PC-3 (cell line): ENCODE results near the gene SRGAP3. TPM values are rescaled to one million over a fixed set of nuclear protein-coding genes. Genes with fewer than 3 reads are reported as not detected.

ENCODE experiments used
- ATAC-seq: fragments of 200-7000 bp; cut with Tn5 transposase; 2 replicates; pipeline ENCODE4 v1.9.1; 2020; ENCODE audit warnings: mild to moderate bottlenecking, moderate library complexity
- BruUV-seq: library from RNA; stranded (reverse); fragments of 400-500 nt; replicated peaks from 2 replicates; lab custom pipeline; 2021; lab: Mats Ljungman, UMichigan
- CTCF ChIA-PET: fragments of 300-600 bp; sonication (Branson Sonifier 250); formaldehyde crosslinking; loops from one replicate; lab custom pipeline; 2022; ENCODE audit warnings: antibody characterized with exemption; lab: Charles Lee
- POLR2A ChIA-PET: fragments of 300-600 bp; sonication (Branson Sonifier 250); formaldehyde crosslinking; loops from one replicate; lab custom pipeline; 2022; ENCODE audit warnings: antibody characterized with exemption; ENCODE audit not compliant: unreplicated experiment; lab: Charles Lee
- DNase-seq: peaks from one replicate; pipeline ENCODE4 v3.0.0-alpha.2; 2015
- H2AFZ ChIP-seq: fragments of 300-600 bp; sonication (generic); 2 replicates; pipeline ENCODE4 v1.6.0; 2016; ENCODE audit warnings: antibody characterized with exemption, low read length
- H3F3A ChIP-seq: fragments of 300-600 bp; sonication (generic); one replicate; pipeline ENCODE4 v1.6.0; 2017; ENCODE audit warnings: antibody characterized with exemption, low read length, control low read depth, mild to moderate bottlenecking; ENCODE audit not compliant: unreplicated experiment
- H3K27ac ChIP-seq: fragments of 300-600 bp; sonication (generic); 2 replicates; pipeline ENCODE4 v1.5.1; 2016; ENCODE audit warnings: mild to moderate bottlenecking, low read length
- H3K27me3 ChIP-seq: fragments of 300-600 bp; sonication (generic); 2 replicates; pipeline ENCODE4 v1.6.1; 2016; ENCODE audit warnings: low read length, mixed read lengths
- H3K36me3 ChIP-seq: fragments of 300-600 bp; sonication (generic); 2 replicates; pipeline ENCODE4 v1.6.1; 2016; ENCODE audit warnings: low read depth, mixed run types, low read length, mixed read lengths
- H3K4me1 ChIP-seq: fragments of 300-600 bp; sonication (generic); 2 replicates; pipeline ENCODE4 v1.5.1; 2016; ENCODE audit warnings: low read length; ENCODE audit not compliant: insufficient read depth
- H3K4me2 ChIP-seq: fragments of 300-600 bp; sonication (generic); 2 replicates; pipeline ENCODE4 v1.6.0; 2016; ENCODE audit warnings: low read length
- H3K4me3 ChIP-seq: fragments of 300-600 bp; sonication (generic); 2 replicates; pipeline ENCODE4 v1.5.1; 2016; ENCODE audit warnings: mild to moderate bottlenecking, low read length, mixed read lengths
- H3K79me2 ChIP-seq: fragments of 300-600 bp; sonication (generic); 2 replicates; pipeline ENCODE4 v1.6.1; 2017; ENCODE audit warnings: low read length, mixed read lengths
- H3K9ac ChIP-seq: fragments of 300-600 bp; sonication (generic); 2 replicates; pipeline ENCODE4 v1.6.0; 2016; ENCODE audit warnings: mild to moderate bottlenecking, low read length
- H3K9me2 ChIP-seq: fragments of 300-600 bp; sonication (generic); replicated peaks from 2 replicates; pipeline ENCODE4 v1.6.1; 2016; ENCODE audit warnings: mixed run types, low read length, mixed read lengths
- H3K9me3 ChIP-seq: fragments of 300-600 bp; sonication (generic); 2 replicates; pipeline ENCODE4 v1.6.1; 2016; ENCODE audit warnings: low read length, mixed read lengths
- H4K20me1 ChIP-seq: fragments of 300-600 bp; sonication (generic); 2 replicates; pipeline ENCODE4 v1.6.1; 2016; ENCODE audit warnings: low read length, mixed read lengths
- EZH2 ChIP-seq: fragments of 300-600 bp; sonication (generic); IDR thresholded peaks from one replicate; pipeline ENCODE4 v1.6.1; 2017; ENCODE audit warnings: antibody characterized with exemption, mild to moderate bottlenecking, low read length; ENCODE audit not compliant: unreplicated experiment
- EZH2phosphoT487 ChIP-seq: fragments of 300-600 bp; sonication (generic); IDR thresholded peaks from 2 replicates; pipeline ENCODE4 v1.6.1; 2018; ENCODE audit warnings: mild to moderate bottlenecking, antibody characterized with exemption, low read length, borderline replicate concordance
- intact Hi-C: fragments of 100-400 bp; cut with micrococcal nuclease; formaldehyde crosslinking; loops from 2 replicates; pipeline ENCODE4 v1.9.0; 2023
- total RNA-seq: library from RNA; depleted of rRNA; stranded (reverse); fragments of >200 nt; gene quantifications from 2 replicates; pipeline ENCODE4 v1.2.3, GENCODE V29; 2014
- TF ChIP-seq, protein P1 (sequence below): fragments of 300-600 bp; sonication (generic); conservative IDR thresholded peaks from 2 replicates; pipeline ENCODE4 v1.5.1; 2017; ENCODE audit warnings: antibody characterized with exemption, low read depth, mild to moderate bottlenecking, low read length

The SRGAP3 gene
- total RNA-seq, 1 experiment from 2014 or later: 7.5 TPM

DNA sequence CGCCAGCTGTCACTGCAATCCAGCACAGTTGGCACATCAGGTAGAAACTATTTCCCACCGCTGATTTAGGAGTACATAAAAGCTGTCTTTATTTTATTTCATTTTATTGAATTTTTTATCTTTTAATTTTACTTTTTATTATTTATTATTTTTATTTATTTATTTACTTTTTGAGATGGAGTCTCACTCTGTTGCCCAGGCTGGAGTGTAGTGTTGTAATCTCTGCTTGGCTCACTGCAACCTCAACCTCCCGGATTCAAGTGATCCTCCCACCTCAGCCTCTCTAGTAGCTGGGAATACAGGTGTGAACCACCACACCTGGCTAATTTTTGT lies 31.0 kb downstream of the SRGAP3 start:
- Histone ChIP-seq H2AFZ (no peak overlapping the region), H3K4me3 (no peak overlapping the region), H3K4me1 (peaks cover 29% of the 10 kb centered on the region), H4K20me1 (no peaks in the 10 kb centered on the region), H3F3A (peaks cover 7% of the 10 kb centered on the region), H3K79me2 (no peaks in the 10 kb centered on the region), H3K27me3 (no peaks in the 10 kb centered on the region), H3K9me3 (no peaks in the 10 kb centered on the region), H3K36me3 (no peaks in the 10 kb centered on the region), H3K27ac (no peak overlapping the region), H3K9ac (no peak overlapping the region), H3K9me2 (no peaks in the 10 kb centered on the region), H3K4me2 (no peak overlapping the region)
- no peak for DNase-seq
- intact Hi-C loops: no loop called here
- ATAC-seq: no peak
- POLR2A ChIA-PET: no interaction called here
- BruUV-seq: no TSS peak
- CTCF ChIA-PET: no interaction called here
- TF ChIP-seq EZH2phosphoT487: no peak

GRCh38 chr3:9217784-9218513 lies 31.5 kb downstream of the SRGAP3 start:
- no peak overlapping the region for H3K4me2 ChIP-seq
- no peaks in the 10 kb centered on the region for H3K36me3 ChIP-seq
- DNase-seq (no peak), ATAC-seq (no peak)
- no peaks in the 10 kb centered on the region for H3K79me2 ChIP-seq
- H3K9me2 ChIP-seq: no peaks in the 10 kb centered on the region
- no TSS peak for BruUV-seq
- H2AFZ ChIP-seq: no peak overlapping the region
- peaks cover 30% of the 10 kb centered on the region for H3K4me1 ChIP-seq
- no peaks in the 10 kb centered on the region for H4K20me1 ChIP-seq
- no peaks in the 10 kb centered on the region for H3K27me3 ChIP-seq
- CTCF ChIA-PET: no interaction called here
- H3F3A ChIP-seq: peaks cover 7% of the 10 kb centered on the region
- H3K4me3 ChIP-seq: no peak overlapping the region
- TF ChIP-seq, protein P1, sequence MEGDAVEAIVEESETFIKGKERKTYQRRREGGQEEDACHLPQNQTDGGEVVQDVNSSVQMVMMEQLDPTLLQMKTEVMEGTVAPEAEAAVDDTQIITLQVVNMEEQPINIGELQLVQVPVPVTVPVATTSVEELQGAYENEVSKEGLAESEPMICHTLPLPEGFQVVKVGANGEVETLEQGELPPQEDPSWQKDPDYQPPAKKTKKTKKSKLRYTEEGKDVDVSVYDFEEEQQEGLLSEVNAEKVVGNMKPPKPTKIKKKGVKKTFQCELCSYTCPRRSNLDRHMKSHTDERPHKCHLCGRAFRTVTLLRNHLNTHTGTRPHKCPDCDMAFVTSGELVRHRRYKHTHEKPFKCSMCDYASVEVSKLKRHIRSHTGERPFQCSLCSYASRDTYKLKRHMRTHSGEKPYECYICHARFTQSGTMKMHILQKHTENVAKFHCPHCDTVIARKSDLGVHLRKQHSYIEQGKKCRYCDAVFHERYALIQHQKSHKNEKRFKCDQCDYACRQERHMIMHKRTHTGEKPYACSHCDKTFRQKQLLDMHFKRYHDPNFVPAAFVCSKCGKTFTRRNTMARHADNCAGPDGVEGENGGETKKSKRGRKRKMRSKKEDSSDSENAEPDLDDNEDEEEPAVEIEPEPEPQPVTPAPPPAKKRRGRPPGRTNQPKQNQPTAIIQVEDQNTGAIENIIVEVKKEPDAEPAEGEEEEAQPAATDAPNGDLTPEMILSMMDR: no peak
- no peak for TF ChIP-seq EZH2phosphoT487
- TF ChIP-seq EZH2: no peak
- H3K9ac ChIP-seq: no peak overlapping the region
- no peaks in the 10 kb centered on the region for H3K9me3 ChIP-seq
- no peak overlapping the region for H3K27ac ChIP-seq
- intact Hi-C loops: no loop called here
- POLR2A ChIA-PET: no interaction called here

DNA sequence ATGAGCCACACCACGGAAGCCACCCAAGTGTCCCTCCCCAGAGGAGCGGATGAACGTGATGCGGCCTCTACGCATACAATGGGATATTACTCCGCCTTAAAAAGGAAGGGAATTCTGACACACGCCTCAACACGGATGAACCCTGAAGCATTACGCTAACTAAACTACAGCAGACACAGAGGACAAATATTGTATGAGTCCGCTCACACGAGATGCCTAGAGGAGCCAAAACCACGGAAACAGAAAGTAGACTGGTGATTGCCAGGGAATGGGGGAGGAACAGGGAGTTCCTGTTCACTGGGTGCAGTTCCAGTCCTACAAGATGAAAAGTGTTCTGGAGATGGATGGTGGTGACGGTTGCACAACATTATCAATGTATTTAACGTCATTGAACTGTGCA lies 32.7 kb downstream of the SRGAP3 start:
- Histone ChIP-seq H4K20me1 (no peaks in the 10 kb centered on the region), H3F3A (peaks cover 7% of the 10 kb centered on the region), H3K4me2 (no peak overlapping the region), H2AFZ (no peak overlapping the region), H3K9ac (no peak overlapping the region), H3K9me2 (no peaks in the 10 kb centered on the region), H3K4me3 (no peak overlapping the region), H3K27me3 (no peaks in the 10 kb centered on the region), H3K27ac (no peak overlapping the region), H3K36me3 (no peaks in the 10 kb centered on the region), H3K79me2 (no peaks in the 10 kb centered on the region), H3K4me1 (peaks cover 36% of the 10 kb centered on the region), H3K9me3 (no peaks in the 10 kb centered on the region)
- intact Hi-C loops: no loop called here
- peak; percentile 21 for DNase-seq
- CTCF ChIA-PET: no interaction called here
- no peak for ATAC-seq
- no TSS peak for BruUV-seq
- TF ChIP-seq EZH2 (no peak), EZH2phosphoT487 (no peak)
- TF ChIP-seq, protein P1: no peak
- POLR2A ChIA-PET: no interaction called here
